WTC11 (cell line): ENCODE data around the gene PDLIM1. TPM values are rescaled to one million over a fixed set of nuclear protein-coding genes. Genes with fewer than 3 reads are reported as not detected.

ENCODE experiments used
- ARID4B ChIP-seq: sonication (generic); formaldehyde crosslinking; IDR thresholded peaks from 2 replicates; pipeline ENCODE4 v1.8.0; 2023; ENCODE audit warnings: missing genetic modification reagents, mild to moderate bottlenecking, borderline replicate concordance
- ATF2 ChIP-seq: sonication (generic); formaldehyde crosslinking; IDR thresholded peaks from 2 replicates; pipeline ENCODE4 v1.8.1; 2022; ENCODE audit warnings: low read depth, missing genetic modification reagents, borderline replicate concordance
- ATF6 ChIP-seq: sonication (generic); formaldehyde crosslinking; IDR thresholded peaks from 2 replicates; pipeline ENCODE4 v1.8.1; 2023; ENCODE audit warnings: mild to moderate bottlenecking, missing genetic modification reagents
- E2F4 ChIP-seq: sonication (generic); formaldehyde crosslinking; IDR thresholded peaks from 2 replicates; pipeline ENCODE4 v1.8.1; 2022; ENCODE audit warnings: low read depth, mild to moderate bottlenecking, moderate library complexity, missing genetic modification reagents, borderline replicate concordance
- ERG ChIP-seq: fragments of 250-450 bp; sonication (Bioruptor Pico); IDR thresholded peaks from 2 replicates; pipeline ENCODE4 v1.8.0; 2021; ENCODE audit warnings: mild to moderate bottlenecking
- MLX ChIP-seq: sonication (generic); formaldehyde crosslinking; IDR thresholded peaks from 2 replicates; pipeline ENCODE4 v1.8.1; 2023; ENCODE audit warnings: mild to moderate bottlenecking, missing genetic modification reagents, moderate library complexity
- RORB ChIP-seq: fragments of 250-450 bp; sonication (Bioruptor Pico); IDR thresholded peaks from 2 replicates; pipeline ENCODE4 v1.9.0; 2021; ENCODE audit warnings: mild to moderate bottlenecking
- STAT6 ChIP-seq: sonication (generic); formaldehyde crosslinking; conservative IDR thresholded peaks from 2 replicates; pipeline ENCODE4 v1.8.1; 2023; ENCODE audit warnings: mild to moderate bottlenecking, low read depth, missing genetic modification reagents, moderate library complexity
- TCF7 ChIP-seq: sonication (generic); formaldehyde crosslinking; IDR thresholded peaks from 2 replicates; pipeline ENCODE4 v1.8.0; 2022; ENCODE audit warnings: mild to moderate bottlenecking, low read depth, missing genetic modification reagents, moderate library complexity
- TEAD4 ChIP-seq: sonication (generic); formaldehyde crosslinking; IDR thresholded peaks from 2 replicates; pipeline ENCODE4 v1.8.0; 2022; ENCODE audit warnings: mild to moderate bottlenecking, missing genetic modification reagents
- USF1 ChIP-seq: sonication (generic); formaldehyde crosslinking; IDR thresholded peaks from 2 replicates; pipeline ENCODE4 v1.8.0; 2022; ENCODE audit warnings: mild to moderate bottlenecking, missing genetic modification reagents
- ZNF671 ChIP-seq: fragments of 250-450 bp; sonication (Bioruptor Pico); IDR thresholded peaks from 2 replicates; pipeline ENCODE4 v1.8.0; 2021; ENCODE audit warnings: mild to moderate bottlenecking
- total RNA-seq: library from RNA; stranded (reverse); gene quantifications from 3 replicates; pipeline ENCODE4 v1.2.3, GENCODE V29; 2021

PDLIM1 gene
- total RNA-seq, 1 experiment from 2014 or later: 223 TPM

GRCh38 chr10:95211606-95212279, 79.1 kb downstream of the PDLIM1 start (continued):
- TF ChIP-seq STAT6 (CRISPR knock-in tag) (no peak), MLX (CRISPR knock-in tag) (no peak), ZNF671 (CRISPR knock-in tag) (no peak), E2F4 (CRISPR knock-in tag) (no peak), ATF2 (CRISPR knock-in tag) (no peak), ERG (no peak), RORB (CRISPR knock-in tag) (no peak), TCF7 (CRISPR knock-in tag) (no peak), USF1 (CRISPR knock-in tag) (no peak), TEAD4 (CRISPR knock-in tag) (no peak), ARID4B (CRISPR knock-in tag) (no peak), ATF6 (CRISPR knock-in tag) (no peak)
